ENCODE measurements around the gene LRBA. TPM values are rescaled to one million over a fixed set of nuclear protein-coding genes. Genes with fewer than 3 reads are reported as not detected.

The LRBA gene
- total and polyA plus RNA-seq, 9 of the 15 experiments (the other 6 are each of a cell fraction or from before 2014, with no cell fraction given), result 24.2 to 88.7 (median 59.7) TPM

GRCh38 chr4:151015459-151016347 is 619 bp upstream of the LRBA start (continued):
- TF ChIP-seq MBD1 (CRISPR knock-in tag; IDR thresholded peaks at IDR 0.05) (no peak), SNAPC5 (CRISPR knock-in tag; IDR thresholded peaks at IDR 0.05) (no peak), ZNF124 (CRISPR knock-in tag; IDR thresholded peaks at IDR 0.05) (no peak), NFXL1 (CRISPR knock-in tag; IDR thresholded peaks at IDR 0.05) (no peak), PRDM10 (IDR thresholded peaks at IDR 0.05; ENCODE audit: partially characterized antibody) (no peak), XRCC3 (IDR thresholded peaks at IDR 0.05) (no peak), ATF3 (IDR thresholded peaks at IDR 0.05) (no peak), ATF3 (CRISPR knock-in tag; conservative IDR thresholded peaks at IDR 0.05) (no peak), EGR1 (conservative IDR thresholded peaks at IDR 0.05) (no peak), ELF1 (tag; IDR thresholded peaks at IDR 0.05) (peak; percentile 44), SP1 (CRISPR knock-in tag; IDR thresholded peaks at IDR 0.05) (no peak; the same call in 1 of the 2 replicates), CHD4 (IDR thresholded peaks at IDR 0.05; ENCODE audit: insufficient read depth, insufficient replicate concordance, low read depth, low read length, poor library complexity, severe bottlenecking) (no peak), CTCFL (IDR thresholded peaks at IDR 0.05; ENCODE audit: borderline replicate concordance, insufficient read depth, low read depth, low read length, poor library complexity, severe bottlenecking) (no peak), ESRRB (CRISPR knock-in tag; IDR thresholded peaks at IDR 0.05; ENCODE audit: borderline replicate concordance) (no peak), ATF4 (CRISPR knock-in tag; IDR thresholded peaks at IDR 0.05) (peak; percentile 48; the same call in 1 of the 2 replicates), TEAD4 (IDR thresholded peaks at IDR 0.05; ENCODE audit: low read length) (no peak), TEAD4 (CRISPR knock-in tag; IDR thresholded peaks at IDR 0.05; ENCODE audit: borderline replicate concordance) (no peak)

Data from K562 (cell line).